ENCODE data around the gene TMEM117.

Gene TMEM117

GRCh38 chr12:44143175-44143574 is 307.3 kb downstream of the TMEM117 start:
- DNase-seq (ENCODE audit: low read depth): no peak
- no peak overlapping the region for H3K4me3 ChIP-seq (ENCODE audit: low read depth, low read length)
- no peak for TF ChIP-seq CTCF (IDR thresholded peaks at IDR 0.05; ENCODE audit: insufficient read depth, low read depth, low read length, missing control alignments)

- H3K4me3 ChIP-seq (ENCODE audit: low read depth, low read length): no peak overlapping the region
- no peak for DNase-seq (ENCODE audit: low read depth)
- TF ChIP-seq CTCF (IDR thresholded peaks at IDR 0.05; ENCODE audit: insufficient read depth, low read depth, low read length, missing control alignments): no peak
Measured at GRCh38 chr12:44148936-44149335, 313.1 kb downstream of the TMEM117 start.

GRCh38 chr12:44154128-44154527 is 318.2 kb downstream of the TMEM117 start:
- no peak overlapping the region for H3K4me3 ChIP-seq (ENCODE audit: low read depth, low read length)
- DNase-seq (ENCODE audit: low read depth): no peak
- TF ChIP-seq CTCF (IDR thresholded peaks at IDR 0.05; ENCODE audit: insufficient read depth, low read depth, low read length, missing control alignments): no peak

GRCh38 chr12:44155358-44155757 is 319.5 kb downstream of the TMEM117 start:
- no peak overlapping the region for H3K4me3 ChIP-seq (ENCODE audit: low read depth, low read length)
- no peak for TF ChIP-seq CTCF (IDR thresholded peaks at IDR 0.05; ENCODE audit: insufficient read depth, low read depth, low read length, missing control alignments)
- DNase-seq (ENCODE audit: low read depth): peak; percentile 2

- TF ChIP-seq CTCF (IDR thresholded peaks at IDR 0.05; ENCODE audit: insufficient read depth, low read depth, low read length, missing control alignments): no peak
- no peak overlapping the region for H3K4me3 ChIP-seq (ENCODE audit: low read depth, low read length)
- DNase-seq (ENCODE audit: low read depth): peak; percentile 25
Measured at GRCh38 chr12:44157359-44157758, 321.5 kb downstream of the TMEM117 start.

- H3K4me3 ChIP-seq (ENCODE audit: low read depth, low read length): no peak overlapping the region
- TF ChIP-seq CTCF (IDR thresholded peaks at IDR 0.05; ENCODE audit: insufficient read depth, low read depth, low read length, missing control alignments): no peak
- no peak for DNase-seq (ENCODE audit: low read depth)
Measured at GRCh38 chr12:44158746-44159145, 322.9 kb downstream of the TMEM117 start.

GRCh38 chr12:44159216-44159615 is 323.3 kb downstream of the TMEM117 start:
- no peak for DNase-seq (ENCODE audit: low read depth)
- TF ChIP-seq CTCF (IDR thresholded peaks at IDR 0.05; ENCODE audit: insufficient read depth, low read depth, low read length, missing control alignments): no peak
- no peak overlapping the region for H3K4me3 ChIP-seq (ENCODE audit: low read depth, low read length)

Measured in GM12865 (cell line).